IPS-NIHi7 (cell line): ENCODE data around the gene CCDC12.

Experiments
- DNase-seq: peaks from one replicate; pipeline ENCODE4 v3.0.0; 2012; ENCODE audit warnings: mixed read lengths; ENCODE audit errors: extremely low spot score

The CCDC12 gene

DNA sequence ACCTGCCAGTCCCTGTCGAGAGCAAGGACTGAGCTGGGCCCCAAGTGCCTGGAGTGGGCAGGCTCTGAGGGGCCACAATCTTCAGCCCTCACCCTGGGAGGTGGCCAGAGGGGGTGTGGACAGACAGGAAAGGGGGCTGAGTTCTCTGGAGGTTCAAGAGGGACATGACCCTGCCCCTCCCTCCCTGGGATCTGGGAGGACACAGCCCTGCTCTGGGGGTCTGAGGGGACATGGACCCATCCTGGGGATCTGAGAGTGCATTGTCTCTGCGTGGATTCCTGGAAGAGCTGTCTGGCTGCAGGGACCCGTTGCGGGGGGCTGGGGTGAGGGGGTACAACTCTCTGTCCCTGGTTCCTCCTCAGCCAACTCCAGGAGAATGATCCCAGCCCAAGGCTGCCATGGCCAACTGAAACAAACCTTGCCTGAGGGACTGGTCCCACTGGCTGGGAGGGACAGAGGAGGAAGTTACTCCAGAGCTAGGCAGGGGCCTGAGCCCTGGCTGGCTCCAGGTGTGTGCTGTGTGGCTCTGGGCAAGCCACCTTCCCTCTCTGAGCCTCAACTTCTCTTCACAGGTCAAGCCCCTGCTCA, 70.0 kb downstream of the CCDC12 start:
- DNase-seq: no peak

DNA sequence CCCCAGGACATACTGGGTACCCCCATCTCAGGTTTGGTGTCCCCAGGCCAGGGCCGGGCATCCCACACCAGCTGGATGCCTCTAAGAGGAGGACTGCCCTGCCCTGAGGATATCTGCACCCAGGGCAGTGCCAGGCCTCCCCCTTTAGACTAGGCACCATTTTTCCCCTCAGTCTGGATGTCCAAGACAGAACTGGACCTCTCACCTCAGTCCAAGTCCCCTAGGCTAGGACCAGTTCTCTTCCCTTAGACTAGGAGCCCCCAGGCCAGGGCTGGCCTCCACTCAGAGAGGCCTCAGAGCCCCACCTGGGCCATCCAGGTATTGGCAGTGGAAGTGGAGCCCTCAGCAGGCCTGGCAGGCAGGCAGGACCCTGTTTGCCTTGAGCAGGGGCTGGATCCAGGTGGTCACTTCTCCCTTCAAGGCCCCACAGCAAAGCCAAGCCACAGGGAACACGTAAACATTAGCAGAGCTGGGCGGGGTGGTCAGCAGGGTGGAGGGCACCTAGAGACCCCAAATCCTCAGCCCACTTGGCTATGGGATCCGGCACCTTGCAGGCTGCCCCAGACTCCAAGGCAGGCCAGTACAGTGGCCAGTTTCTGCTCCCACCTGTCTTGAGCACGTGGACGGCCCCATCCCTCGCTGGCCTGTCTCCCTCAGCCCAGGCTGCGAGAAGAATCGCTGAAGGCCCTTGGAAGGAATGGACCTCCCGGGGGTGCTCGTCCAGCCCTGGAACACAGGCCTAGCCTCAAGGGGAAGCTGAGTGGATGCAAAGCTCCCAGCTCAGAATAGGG, 70.7 kb downstream of the CCDC12 start:
- DNase-seq: no peak

DNA sequence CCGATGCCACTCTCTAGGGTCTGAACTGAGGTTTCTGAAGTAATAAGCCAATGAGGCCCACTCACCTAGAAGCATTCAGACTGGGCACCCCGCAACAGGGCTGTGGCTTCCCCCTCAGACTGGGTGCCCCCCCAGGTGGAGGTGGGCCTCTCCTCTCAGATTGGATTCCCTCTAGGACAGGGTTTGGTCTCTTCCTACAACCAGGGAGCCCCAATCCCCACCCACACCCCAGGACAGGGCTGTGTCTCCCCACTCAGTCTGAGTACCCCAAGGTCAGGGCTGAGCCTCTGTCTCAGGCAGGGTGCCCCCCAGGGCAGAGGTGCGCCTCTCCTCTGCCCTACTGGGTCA, 71.4 kb downstream of the CCDC12 start:
- DNase-seq: no peak

DNA sequence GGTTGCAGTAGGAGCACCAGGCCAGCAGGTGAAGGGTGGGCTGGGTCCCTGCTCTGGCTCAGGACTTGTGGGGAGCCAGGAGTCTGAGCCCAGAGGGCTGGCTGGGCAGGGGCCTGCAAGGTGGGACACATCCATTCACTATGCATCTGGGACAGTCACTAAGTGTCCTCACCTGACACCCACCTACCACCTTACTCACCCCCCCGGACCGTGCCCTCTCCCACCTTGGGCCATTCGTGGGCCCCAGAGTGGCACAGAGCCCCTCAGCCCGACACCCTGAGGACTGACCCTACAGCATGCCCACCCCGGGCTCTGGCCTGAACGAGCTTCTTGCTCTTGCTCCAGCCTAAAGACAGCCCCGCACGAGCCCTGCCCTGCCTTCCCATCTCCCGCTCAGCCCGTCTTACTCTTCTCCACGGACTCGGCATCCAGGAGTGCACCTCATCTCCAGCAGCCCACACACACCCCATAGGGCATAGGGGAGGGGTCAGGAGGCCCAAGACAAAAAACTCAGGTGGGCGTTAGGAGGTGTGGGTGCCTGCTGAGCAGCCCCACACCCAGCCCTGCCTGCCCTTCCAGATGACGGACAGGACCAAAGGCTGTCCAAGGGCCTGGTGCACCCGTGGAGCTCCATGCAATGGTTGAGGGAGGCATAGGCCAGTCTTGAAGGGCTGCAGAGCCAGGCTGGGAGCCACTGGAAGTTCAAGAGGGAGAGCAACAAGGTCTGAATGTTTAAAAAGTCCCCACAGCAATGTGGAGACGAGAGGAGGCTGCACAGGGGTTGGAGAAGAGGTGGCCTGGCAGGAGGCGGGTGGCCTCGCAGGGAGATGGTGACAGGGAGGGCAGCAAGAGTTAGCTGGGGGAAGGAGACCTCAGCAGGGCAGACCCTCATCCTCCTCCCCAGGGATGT, 72.0 kb downstream of the CCDC12 start:
- DNase-seq: no peak

DNA sequence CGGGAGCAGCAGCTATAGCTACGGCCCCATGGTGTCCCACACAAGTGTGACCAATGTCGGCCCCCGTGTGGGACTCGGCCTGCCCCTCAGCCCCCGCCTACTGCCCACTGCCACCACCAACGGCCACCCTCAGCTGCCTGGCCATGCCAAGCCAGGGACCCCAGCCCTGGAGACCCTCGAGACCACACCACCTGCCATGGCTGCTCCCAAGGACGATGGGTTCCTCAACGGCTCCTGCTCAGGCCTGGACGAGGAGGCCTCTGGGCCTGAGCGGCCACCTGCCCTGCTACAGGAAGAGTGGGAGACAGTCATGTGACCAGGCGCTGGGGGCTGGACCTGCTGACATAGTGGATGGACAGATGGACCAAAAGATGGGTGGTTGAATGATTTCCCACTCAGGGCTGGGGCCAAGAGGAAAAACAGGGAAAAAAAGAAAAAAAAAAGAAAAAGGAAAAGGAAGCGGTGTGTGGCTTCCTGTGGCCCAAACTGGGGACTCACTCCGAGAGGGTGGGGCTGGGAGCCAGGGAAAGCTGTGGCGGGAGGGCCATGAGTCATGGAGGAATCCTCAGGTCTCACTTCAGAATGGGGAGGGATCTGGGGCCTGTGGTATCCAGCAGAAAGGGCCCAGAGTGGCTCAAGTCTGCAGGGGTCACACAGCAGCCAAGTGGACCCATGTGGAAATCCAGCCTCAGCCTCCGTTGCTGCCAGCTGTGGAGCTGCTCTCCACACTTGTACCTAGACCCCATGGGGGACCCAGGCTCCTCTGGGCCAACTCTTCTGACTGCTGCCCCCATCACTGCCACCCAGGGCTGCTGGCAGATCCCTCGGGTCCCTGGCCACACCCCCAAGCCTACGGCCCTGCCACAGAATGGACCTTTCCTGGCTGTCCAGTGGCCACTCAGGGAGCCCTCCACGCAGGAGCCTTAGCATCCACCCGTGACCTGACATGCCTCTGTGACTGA, 72.9 kb downstream of the CCDC12 start:
- DNase-seq: no peak

DNA sequence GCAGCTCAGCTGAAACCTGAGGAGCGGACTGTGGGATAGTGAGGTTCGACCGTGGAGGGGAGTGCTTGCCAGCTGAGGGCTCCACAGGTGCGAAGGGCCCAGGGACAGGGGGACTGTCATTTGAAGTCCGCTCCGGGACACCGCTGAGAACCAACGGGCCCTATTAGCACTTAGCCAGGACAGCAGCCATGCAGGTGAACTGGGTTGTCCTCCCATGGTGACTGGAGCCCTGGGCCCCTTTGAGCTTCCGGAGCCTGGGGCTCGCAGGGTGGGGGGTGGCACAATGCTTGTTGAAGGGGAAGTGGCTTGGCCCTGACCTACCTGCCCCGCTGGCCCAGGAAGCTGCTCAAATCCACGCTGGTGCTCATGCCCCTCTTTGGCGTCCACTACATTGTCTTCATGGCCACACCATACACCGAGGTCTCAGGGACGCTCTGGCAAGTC, 74.3 kb downstream of the CCDC12 start:
- no peak for DNase-seq

DNA sequence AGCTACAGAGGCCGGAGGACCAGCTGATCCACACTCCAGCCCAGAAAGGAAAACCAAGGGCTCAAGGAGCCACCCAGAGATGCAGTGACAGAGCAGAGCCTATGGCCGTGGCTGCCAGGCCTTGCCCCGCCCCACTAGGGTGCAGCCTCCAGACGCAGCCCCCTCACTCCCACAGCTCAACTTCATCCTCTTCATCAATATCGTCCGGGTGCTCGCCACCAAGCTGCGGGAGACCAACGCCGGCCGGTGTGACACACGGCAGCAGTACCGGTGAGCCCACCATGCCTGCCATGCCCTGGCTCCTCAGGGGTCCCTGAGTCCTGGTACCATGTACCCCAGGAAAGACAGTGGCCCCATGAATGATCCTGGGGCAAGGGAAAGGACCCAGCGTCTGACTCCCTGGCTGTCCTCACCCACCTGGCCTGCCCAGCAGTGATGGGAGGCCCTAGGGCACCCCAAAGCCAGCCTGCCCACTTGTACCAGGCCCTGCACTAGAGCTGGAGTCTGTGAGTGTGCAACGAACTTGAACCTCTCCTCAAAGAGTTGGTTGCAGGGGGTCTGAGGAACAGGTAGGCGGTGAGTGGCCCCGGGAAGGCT, 74.9 kb downstream of the CCDC12 start:
- no peak for DNase-seq

DNA sequence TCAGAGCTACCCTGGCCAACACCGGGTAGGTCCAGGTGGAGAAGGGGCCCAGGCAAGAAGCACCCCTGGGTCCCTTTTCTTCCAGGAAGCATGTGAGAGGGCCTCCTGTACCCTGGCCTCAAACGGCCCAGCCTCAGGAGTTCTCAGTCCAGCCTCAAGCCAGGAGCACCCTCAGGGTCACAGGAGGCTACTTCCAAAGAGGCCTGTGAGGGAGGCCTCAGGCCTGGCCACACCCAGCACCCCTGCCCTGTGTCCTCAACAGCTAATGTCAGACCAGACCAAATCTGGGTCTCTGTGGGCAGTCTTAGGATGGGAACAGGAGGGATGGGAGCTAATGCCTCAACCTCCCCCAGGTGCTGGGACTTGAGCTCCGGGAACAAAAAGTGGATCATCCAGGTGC, 75.5 kb downstream of the CCDC12 start:
- no peak for DNase-seq

DNA sequence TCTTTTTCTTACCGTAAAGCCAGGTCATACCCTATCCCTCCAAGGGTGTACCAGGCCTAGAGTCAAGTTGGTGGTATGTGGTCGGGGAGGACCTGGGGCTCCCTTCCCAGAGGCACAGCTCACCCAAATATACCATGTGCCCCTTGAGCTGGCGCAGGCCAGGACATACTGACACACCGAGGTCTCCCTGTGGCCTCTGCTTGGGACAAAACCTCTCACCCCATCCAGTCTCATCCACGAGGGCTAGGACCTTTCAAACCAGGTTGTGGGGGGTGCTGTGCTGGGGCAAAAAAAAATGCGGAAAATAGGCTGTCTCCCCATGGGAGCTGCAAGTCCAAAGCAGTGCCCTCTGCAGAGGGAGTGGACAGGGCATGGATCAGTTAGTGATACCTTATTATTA, 76.2 kb downstream of the CCDC12 start:
- DNase-seq: no peak

DNA sequence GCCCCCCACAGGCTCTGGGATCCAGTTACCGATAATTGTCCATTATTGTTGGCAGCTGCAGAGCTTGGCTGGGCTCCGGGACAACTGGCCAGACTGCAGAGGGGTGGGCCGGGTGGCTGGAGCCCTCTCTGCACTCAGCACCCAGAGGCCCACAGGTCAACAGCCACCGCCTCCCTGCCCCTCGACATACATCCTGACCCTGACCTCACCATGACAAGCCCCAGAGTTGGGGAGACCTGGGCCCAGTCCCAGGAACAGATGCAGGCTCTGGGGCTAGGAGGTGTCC, 76.6 kb downstream of the CCDC12 start:
- no peak for DNase-seq

DNA sequence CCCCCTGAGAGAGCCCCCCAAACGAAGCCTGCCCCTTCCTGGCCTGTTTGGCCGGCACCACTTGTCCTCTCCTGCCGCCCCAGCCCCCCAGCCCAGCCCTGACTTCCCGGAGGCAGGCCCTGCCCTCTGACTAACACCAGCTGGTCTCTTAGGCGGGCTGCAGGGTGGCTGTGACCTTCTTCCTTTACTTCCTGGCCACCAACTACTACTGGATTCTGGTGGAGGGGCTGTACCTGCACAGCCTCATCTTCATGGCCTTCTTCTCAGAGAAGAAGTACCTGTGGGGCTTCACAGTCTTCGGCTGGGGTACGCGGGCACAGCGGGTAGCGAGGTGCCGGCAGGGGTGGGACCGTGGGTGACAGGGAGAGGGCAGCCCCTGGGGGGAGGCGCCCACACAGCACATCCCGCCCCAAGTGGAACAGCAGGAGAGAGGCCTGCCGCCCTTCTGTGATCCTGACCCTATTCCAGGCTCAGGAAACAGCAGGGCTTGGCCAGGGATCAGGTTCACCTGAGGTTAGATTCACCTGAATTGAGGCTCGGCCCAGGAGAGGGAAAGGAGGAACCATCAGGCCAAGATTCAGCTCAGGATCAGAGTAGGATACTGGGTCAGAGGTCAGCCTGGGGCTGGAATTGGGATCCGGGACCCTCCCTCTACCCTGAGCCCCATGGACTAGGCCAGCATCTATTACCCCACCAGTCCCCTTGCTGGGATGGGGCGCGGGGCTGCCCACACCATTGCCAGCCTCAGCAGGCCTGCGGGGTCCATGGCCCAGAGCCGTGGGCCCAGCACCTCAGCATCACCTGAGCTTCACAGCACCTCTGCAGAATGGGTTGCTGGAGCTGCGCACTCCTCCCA, 77.2 kb downstream of the CCDC12 start:
- no peak for DNase-seq

DNA sequence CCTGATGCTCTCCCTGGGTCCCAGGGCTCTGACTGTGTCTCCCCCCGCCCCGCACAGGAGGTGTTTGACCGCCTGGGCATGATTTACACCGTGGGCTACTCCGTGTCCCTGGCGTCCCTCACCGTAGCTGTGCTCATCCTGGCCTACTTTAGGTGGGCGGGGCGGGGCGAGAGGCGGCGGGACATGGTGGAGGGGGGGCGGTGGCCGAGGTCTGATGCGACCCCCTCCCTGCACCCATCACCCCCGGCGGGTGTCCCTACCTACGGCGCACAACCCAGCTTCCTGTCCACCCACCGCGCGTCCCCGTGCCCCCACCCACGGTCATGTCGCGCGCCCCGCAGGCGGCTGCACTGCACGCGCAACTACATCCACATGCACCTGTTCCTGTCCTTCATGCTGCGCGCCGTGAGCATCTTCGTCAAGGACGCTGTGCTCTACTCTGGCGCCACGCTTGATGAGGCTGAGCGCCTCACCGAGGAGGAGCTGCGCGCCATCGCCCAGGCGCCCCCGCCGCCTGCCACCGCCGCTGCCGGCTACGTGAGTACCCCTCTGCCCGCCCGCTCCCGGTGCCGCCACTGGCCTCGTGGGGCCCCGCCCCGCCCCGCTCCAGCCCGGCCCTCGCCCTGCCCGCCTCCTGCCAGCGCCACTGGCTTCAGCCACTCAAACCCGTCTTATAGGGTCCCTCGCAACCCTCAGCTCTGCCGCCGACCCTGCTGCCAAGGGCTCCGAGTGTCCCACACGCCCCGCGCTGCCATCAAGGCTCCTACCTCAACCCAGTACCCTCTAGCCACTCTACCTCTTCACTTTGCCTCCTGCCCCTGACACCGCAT, 78.0 kb downstream of the CCDC12 start:
- no peak for DNase-seq

DNA sequence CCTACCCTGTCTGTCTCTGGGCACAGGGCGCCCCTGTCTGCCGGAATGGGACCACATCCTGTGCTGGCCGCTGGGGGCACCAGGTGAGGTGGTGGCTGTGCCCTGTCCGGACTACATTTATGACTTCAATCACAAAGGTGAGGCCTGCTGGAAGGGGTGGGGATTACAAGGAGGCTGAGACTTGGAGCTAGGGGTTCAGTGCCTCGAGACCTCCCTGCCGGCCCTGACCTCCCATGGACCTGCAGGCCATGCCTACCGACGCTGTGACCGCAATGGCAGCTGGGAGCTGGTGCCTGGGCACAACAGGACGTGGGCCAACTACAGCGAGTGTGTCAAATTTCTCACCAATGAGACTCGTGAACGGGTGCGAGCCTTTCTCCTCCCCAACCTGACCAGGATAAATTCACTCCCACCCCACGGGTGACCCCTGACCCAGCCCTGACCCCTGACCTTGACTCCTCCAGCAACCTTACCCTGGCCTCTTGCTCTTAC, 78.7 kb downstream of the CCDC12 start:
- no peak for DNase-seq

DNA sequence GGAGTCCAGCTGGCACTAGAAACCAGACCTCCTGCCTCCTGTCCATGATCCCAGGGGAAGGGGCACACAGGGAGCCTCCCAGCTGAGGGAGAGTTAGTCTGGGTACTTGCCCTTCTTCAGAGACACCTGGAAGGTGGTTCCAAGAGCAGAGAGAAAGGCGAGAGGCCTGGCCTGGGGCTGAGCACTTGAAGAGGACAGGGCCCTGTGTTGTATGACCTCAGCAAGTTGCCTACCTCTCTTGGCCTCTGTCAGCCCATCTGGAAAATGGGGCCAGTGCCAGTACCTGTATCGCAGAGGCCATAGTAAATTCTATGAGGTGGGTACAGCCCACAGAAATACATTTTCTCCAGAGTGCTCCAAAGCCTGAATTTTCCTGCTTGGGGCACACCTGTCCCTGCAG, 79.5 kb downstream of the CCDC12 start:
- DNase-seq: no peak

DNA sequence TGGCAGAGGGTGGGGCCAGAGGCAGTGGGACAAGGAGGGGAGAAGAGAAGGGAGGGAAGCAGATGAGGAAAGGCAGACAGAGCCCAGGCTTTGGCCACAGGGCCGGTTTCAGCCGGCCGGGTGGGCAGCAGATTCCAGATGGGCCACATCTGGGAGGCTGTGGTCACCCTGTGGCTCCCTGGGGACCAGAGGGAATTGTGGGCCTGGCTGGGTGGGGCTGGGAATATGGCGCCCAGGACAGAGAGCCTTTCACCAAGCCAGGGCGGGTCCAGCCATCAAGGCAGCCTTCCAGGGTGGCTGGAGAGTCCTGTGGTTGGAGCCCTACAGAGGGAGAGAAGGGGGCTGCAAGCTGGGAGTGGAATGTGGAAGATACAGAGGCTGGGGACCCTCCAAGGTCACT, 80.2 kb downstream of the CCDC12 start:
- DNase-seq: no peak

DNA sequence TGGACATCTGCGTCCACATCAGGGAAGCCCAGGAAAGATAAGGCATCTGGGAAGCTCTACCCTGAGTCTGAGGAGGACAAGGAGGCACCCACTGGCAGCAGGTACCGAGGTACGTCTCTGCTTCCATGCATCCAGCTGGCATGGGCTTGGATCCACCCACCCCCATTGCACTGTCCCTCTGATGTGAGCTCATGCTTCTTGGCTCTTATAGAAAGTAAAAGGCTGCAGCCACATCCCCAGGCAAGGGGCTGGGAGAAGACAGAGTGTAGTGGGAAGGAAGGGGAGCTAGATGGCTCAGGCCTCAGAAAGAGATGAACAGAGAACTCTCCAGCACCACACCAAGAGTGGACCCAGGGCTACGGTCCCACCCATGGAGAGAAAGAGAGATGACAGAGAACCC, 80.8 kb downstream of the CCDC12 start:
- DNase-seq: no peak

DNA sequence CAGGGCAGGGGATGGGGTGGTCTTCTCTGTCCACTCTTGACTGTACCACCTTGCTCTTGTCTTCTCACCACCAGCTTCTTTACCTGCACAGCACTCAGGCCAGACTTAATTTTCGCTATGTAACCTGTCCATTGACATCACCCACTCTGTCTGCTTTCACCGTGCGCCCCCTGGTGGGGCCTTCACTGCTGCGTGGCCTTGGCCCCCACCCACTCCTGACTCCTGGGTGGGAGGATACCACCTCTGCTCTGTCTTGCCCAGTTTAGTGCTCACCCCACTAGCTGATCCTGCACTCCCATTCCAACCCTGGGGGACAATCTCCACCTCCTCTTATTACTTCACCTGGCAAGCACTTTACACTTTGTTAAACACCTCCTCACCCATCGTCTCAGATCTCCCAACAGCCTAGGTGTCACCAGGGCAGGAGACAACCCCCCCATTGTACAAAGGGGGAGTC, 81.3 kb downstream of the CCDC12 start:
- peak; percentile 63 for DNase-seq

DNA sequence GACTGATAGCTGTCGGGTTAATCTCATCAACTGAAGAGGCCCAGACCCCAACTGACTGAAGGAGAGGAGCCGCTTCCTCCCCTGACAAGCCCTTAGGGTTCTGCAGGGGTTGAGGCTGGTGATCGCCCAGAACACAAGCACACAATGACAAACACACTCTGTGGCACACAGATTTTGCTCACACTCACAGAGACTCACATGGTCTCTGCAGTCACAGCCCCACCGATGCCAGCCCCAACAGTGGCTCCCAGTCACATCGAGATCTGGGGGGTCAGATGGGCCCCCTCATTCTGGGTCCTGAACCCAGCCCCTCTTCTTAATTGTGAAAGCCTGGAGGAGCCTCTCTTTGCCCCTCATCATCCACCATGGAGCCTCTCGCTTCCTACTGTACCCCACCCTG, 82.3 kb downstream of the CCDC12 start:
- no peak for DNase-seq

DNA sequence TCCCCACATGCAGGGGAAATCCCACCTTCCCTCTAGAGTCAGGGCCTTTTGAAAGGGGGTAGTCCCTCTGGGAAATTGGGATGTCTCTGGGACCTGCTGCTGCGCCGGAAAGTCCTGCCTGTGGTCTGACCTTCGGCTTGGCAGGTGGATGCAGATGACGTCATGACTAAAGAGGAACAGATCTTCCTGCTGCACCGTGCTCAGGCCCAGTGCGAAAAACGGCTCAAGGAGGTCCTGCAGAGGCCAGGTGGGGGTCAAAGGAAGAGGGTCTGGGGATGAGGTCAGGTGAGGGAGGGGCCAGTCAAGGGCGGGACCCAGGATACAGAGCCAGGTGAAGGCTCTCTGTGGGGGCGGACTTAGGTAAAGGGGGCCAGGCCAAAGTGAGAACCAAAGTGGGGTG, 82.8 kb downstream of the CCDC12 start:
- no peak for DNase-seq
